ENCODE measurements around the gene PTPN23. TPM values are rescaled to one million over a fixed set of nuclear protein-coding genes. Genes with fewer than 3 reads are reported as not detected.

The PTPN23 gene
- total and polyA plus RNA-seq, 2 of the 13 experiments (the other 11 are each of a cell fraction or from before 2014, with no cell fraction given) = 2.3 to 3.7 TPM

GRCh38 chr3:47409284-47409683 is 28.5 kb downstream of the PTPN23 start (continued):
- TF ChIP-seq FOXP4 (CRISPR knock-in tag; IDR thresholded peaks at IDR 0.05) = no peak
- no peak for TF ChIP-seq ZBTB49 (CRISPR knock-in tag; IDR thresholded peaks at IDR 0.05; ENCODE audit: borderline replicate concordance)
- no peak for TF ChIP-seq HOMEZ (CRISPR knock-in tag; IDR thresholded peaks at IDR 0.05; ENCODE audit: low read depth)
- no peak for TF ChIP-seq ZNF768 (CRISPR knock-in tag; IDR thresholded peaks at IDR 0.05)
- no peak for TF ChIP-seq RELA (CRISPR knock-in tag; IDR thresholded peaks at IDR 0.05)
- no peak for TF ChIP-seq SUZ12 (IDR thresholded peaks at IDR 0.05; ENCODE audit: low read depth, low read length)
- TF ChIP-seq RARA (CRISPR knock-in tag; IDR thresholded peaks at IDR 0.05) = no peak
- no peak for TF ChIP-seq POGK (CRISPR knock-in tag; conservative IDR thresholded peaks at IDR 0.05)

All from HepG2 (cell line).